ENCODE data around the gene EZH2. TPM values are rescaled to one million over a fixed set of nuclear protein-coding genes. Genes with fewer than 3 reads are reported as not detected.

Gene EZH2
- total and polyA plus RNA-seq, 2 donors, result 2.1 to 20.0 TPM

DNA sequence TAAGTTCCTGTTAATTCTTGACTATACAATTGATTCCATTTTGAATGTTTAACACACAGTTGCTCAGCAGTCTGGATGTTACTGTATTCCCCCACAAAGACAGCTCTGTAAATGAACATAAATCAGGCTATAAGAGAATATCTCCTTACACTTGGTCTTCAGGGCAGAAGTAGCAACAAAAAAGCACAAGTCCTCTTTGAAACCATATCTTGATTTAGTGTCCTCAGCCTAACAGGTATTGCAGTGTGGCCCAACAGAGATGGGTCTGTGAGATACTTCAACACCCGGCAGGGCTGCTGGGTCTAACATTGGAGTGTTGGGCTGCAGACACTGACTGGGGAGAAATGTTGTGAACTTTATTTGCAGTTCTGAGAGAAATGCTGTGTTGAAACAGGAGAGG, 109.6 kb downstream of the EZH2 start:
- no peaks in the 10 kb centered on the region for H3K4me1 ChIP-seq (ENCODE audit: insufficient read depth)
- no peak for DNase-seq (ENCODE audit: extremely low spot score)
- H3K36me3 ChIP-seq (ENCODE audit: insufficient read depth), result no peaks in the 10 kb centered on the region
- WGBS, result 95% methylated on average over 1 of the region's 1 CpG
- no peak overlapping the region for H3K27ac ChIP-seq (ENCODE audit: low read depth)
- no peak overlapping the region for H3K4me3 ChIP-seq (ENCODE audit: low read depth, low read length)

DNA sequence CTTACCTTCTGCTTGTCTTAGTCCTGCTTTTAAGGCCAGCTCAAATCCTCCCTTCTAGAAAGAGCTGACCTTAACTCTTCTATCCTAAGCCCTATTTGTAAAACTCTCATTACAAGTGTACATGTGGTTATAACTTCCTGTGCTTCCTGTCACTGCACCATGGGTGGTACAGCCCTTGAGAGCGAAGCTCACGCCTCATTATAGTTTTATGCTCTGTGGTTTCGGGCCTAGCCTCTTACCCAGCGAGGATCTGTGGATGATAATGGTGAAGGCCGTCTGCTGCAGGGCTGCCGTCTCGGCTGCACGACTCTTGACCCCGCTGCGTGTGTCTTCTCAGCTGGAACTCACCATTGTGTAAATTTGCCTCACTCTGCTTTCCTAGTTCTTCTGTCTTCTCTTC, 110.8 kb downstream of the EZH2 start:
- Histone ChIP-seq H3K27ac (ENCODE audit: low read depth) (no peak overlapping the region), H3K4me3 (ENCODE audit: low read depth, low read length) (no peak overlapping the region), H3K4me1 (ENCODE audit: insufficient read depth) (no peaks in the 10 kb centered on the region), H3K36me3 (ENCODE audit: insufficient read depth) (peaks cover 4% of the 10 kb centered on the region)
- 73% methylated on average over 10 of the region's 10 CpGs for WGBS
- DNase-seq (ENCODE audit: extremely low spot score), result no peak

DNA sequence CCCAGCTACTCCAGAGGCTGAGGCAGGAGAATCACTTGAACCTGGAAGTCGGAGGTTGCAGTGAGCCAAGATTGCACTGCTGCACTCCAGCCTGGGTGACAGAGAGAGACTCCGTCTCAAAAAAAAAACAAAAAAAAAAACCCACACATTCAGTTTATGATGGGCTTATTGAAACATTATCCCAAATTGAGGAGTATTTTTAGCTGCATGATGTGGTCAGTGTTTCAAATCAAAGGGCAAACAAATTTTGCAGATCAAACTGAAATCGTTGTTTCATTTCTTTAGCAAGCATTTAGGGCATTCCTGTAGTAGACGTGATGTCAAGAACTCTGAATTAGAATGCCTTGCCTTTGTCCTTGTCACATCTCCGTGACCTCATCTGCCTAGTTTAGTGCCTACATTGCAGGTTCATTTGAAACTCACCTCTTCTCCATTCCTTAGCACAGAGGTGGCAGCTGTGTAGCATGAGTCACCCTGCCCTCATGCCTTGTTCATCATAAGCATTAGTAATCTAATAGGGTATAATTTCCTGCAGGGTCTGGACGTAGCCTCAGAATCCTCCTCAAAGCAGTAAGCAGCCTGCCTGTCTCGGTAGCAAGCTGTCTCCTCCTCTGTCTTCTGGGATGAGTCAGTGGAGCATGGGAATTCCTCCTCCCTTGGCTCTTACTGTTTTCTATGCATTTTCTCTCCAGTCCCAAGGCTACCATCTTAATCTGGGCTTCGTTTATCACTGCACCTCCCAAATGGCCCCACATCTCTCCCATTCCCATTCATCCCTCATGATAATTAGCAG, 111.6 kb downstream of the EZH2 start:
- H3K4me3 ChIP-seq (ENCODE audit: low read depth, low read length), result no peak overlapping the region
- no peak for DNase-seq (ENCODE audit: extremely low spot score)
- peaks cover 5% of the 10 kb centered on the region for H3K36me3 ChIP-seq (ENCODE audit: insufficient read depth)
- H3K4me1 ChIP-seq (ENCODE audit: insufficient read depth), result no peaks in the 10 kb centered on the region
- 81% methylated on average over 8 of the region's 8 CpGs for WGBS
- no peak overlapping the region for H3K27ac ChIP-seq (ENCODE audit: low read depth)

DNA sequence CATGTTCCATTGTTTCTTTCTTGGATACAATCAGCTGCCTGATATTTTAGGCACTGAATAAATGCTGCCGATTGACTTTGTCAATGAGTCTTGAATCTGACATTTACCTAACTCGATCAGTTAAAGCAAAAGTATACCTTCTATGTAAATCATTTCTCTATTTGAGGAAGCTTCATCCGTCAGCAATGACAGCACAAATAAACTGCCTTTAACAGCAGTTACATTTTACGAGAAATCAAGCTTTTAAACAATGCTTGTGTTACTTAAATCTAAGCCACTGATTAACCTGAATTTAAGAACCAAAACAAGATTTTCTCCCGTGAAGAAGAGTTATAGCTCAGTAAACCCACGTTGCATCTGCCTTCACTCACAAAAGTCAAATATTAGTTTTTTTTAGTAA, 114.1 kb downstream of the EZH2 start:
- Histone ChIP-seq H3K4me3 (ENCODE audit: low read depth, low read length) (no peak overlapping the region), H3K36me3 (ENCODE audit: insufficient read depth) (peaks cover 5% of the 10 kb centered on the region)
- no peak for DNase-seq (ENCODE audit: extremely low spot score)

DNA sequence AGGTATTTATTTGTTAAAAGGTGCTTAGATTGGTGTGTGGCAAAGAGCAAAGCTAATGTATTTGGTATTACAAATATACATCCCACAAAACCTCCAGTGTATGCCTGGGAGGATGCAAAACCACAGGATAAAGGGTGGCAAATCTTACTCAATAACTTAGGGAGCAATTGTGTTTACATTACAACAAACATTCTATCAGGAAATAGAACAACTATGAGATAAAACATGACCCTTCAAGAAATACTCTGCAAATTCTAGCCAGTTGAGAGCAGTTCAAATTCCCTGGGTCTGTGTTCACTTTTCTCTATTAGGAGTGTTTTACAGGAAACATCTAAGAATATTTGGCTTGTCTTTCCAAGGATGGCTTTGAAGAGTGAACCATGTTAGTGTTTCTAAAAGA, 120.5 kb downstream of the EZH2 start:
- H3K27ac ChIP-seq (ENCODE audit: low read depth), result no peak overlapping the region
- DNase-seq (ENCODE audit: extremely low spot score), result no peak
- no peaks in the 10 kb centered on the region for H3K4me1 ChIP-seq (ENCODE audit: insufficient read depth)
- H3K4me3 ChIP-seq (ENCODE audit: low read depth, low read length), result no peak overlapping the region
- H3K36me3 ChIP-seq (ENCODE audit: insufficient read depth), result peaks cover 3% of the 10 kb centered on the region

More for the DNA sequence above, 114.1 kb downstream of the EZH2 start:
- no peak overlapping the region for H3K27ac ChIP-seq (ENCODE audit: low read depth)
- H3K4me1 ChIP-seq (ENCODE audit: insufficient read depth), result no peaks in the 10 kb centered on the region
- WGBS, result 73% methylated on average over 6 of the region's 6 CpGs

DNA sequence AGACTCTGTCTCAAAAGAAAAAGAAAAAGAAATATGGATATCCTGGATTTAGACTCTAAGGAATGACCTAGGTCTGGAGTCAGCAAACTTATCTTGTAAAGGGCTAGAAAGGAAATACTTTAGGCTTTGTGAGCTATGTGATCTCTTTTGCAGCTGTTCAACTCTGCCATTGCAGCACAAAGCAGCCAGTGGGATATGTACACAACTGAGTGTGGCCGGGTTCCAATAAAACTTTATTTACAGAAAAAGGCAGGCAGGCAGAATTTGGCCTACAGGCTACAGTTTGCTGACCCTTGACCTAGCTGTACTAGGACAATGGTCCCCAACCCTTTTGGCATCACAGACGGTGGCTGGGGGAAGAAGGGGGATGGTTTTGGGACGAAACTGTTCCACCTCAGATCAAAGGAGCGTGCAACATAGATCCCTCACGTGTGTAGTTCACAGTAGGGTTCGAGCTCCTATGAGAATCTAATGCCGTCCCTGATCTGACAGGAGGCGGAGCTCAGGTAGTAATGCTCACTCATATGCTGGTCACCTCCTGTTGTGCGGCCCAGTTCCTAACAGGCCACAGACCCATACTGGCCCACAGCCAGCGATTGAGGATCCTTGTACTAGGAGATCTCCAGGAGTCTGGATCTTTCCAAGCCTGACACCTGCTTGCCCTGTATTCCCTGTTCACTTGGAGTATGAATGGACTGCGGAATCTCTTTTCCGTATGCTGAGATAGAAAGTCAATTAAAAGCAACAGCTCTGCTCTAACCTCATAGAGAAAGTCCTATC, 122.4 kb downstream of the EZH2 start:
- Histone ChIP-seq H3K36me3 (ENCODE audit: insufficient read depth) (no peaks in the 10 kb centered on the region), H3K4me3 (ENCODE audit: low read depth, low read length) (no peak overlapping the region), H3K27ac (ENCODE audit: low read depth) (no peak overlapping the region), H3K4me1 (ENCODE audit: insufficient read depth) (no peaks in the 10 kb centered on the region)
- 94% methylated on average over 12 of the region's 12 CpGs for WGBS
- no peak for DNase-seq (ENCODE audit: extremely low spot score)

Small RNAs within 50 kb of the gene (small RNA-seq; reads per million reads assigned to genes)
- gene RF00017, result not detected
- not detected for gene RN7SL569P
- gene RNU7-20P, result not detected

Other genes with a start within 250 kb of the EZH2 start
- 49.8 TPM for gene CUL1, start 185.4 kb downstream of the EZH2 start, total RNA-seq
- gene CUL1, start 185.4 kb downstream of the EZH2 start, polyA plus RNA-seq, result 48.4 TPM
- 92.8 TPM for gene PDIA4, start 144.2 kb upstream of the EZH2 start, total RNA-seq
- 71.6 TPM for gene PDIA4, start 144.2 kb upstream of the EZH2 start, polyA plus RNA-seq
- 6.8 TPM for gene ZNF786, start 206.4 kb upstream of the EZH2 start, total RNA-seq
- gene ZNF786, start 206.4 kb upstream of the EZH2 start, polyA plus RNA-seq, result 5.5 TPM
- gene ZNF425, start 242.0 kb upstream of the EZH2 start, total RNA-seq, result 4.9 TPM
- 2.7 TPM for gene ZNF425, start 242.0 kb upstream of the EZH2 start, polyA plus RNA-seq

All from urinary bladder (tissue), 4 donors.